Mononuclear cell (primary cell): ENCODE data around the gene GPRIN2. TPM values are rescaled to one million over a fixed set of nuclear protein-coding genes. Genes with fewer than 3 reads are reported as not detected.
"Not testable (repeated sequence)": the region's sequence is repeated elsewhere in the genome, so short reads cannot be mapped to it uniquely, and the experiment has no call there.

Source experiments
- H3K27me3 ChIP-seq: 2 replicates; pipeline ENCODE4 v1.6.0; 2011; ENCODE audit warnings: low read length, control low read depth; ENCODE audit not compliant: insufficient read depth
- H3K4me1 ChIP-seq: 2 replicates; pipeline ENCODE4 v1.5.1; 2011; ENCODE audit warnings: mild to moderate bottlenecking, low read length, control low read depth; ENCODE audit not compliant: insufficient read depth
- H3K4me3 ChIP-seq: 2 replicates; pipeline ENCODE4 v1.5.1; 2011; ENCODE audit warnings: mild to moderate bottlenecking, low read length, moderate library complexity
- H3K9me3 ChIP-seq: 2 replicates; pipeline ENCODE4 v1.5.1; 2011; ENCODE audit warnings: low read depth, mild to moderate bottlenecking, control low read depth, low read length
- total RNA-seq: library from RNA; depleted of rRNA; stranded (reverse); fragments of >200 nt; gene quantifications from one replicate; pipeline ENCODE4 v1.2.3, GENCODE V29; 2012

GPRIN2 gene
- total RNA-seq, 1 donor = not detected

GRCh38 chr10:46537309-46537708 is 19.1 kb downstream of the GPRIN2 start:
- H3K27me3 ChIP-seq = peaks cover 50% of the 10 kb centered on the region
- H3K4me3 ChIP-seq = no peak overlapping the region
- no peaks in the 10 kb centered on the region for H3K9me3 ChIP-seq
- no peaks in the 10 kb centered on the region for H3K4me1 ChIP-seq

GRCh38 chr10:46536781-46537180 is 19.7 kb downstream of the GPRIN2 start:
- Histone ChIP-seq H3K4me3 (no peak overlapping the region), H3K27me3 (peaks cover 46% of the 10 kb centered on the region), H3K4me1 (no peaks in the 10 kb centered on the region), H3K9me3 (no peaks in the 10 kb centered on the region)

DNA sequence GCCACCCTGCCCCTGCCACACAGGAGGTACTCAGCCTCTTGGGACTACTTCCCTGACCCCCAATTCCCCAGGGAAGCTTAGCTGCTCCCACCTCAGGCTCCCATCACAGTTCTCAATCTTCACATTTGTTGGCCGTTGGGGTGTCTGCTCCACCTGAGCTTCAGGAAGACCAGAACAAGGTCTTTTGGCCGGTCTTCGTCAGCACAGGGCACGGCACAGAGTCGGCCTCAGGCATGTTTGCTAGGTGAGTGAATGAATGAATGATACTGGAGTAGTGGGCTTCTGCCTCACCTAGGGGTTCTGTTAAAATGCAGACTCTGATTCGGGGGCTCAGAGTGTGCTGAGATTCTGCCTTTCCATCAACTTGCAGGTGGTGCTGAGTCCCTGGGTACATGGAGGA is 20.3 kb downstream of the GPRIN2 start:
- H3K9me3 ChIP-seq = no peaks in the 10 kb centered on the region

GRCh38 chr10:46534828-46535524 is 21.5 kb downstream of the GPRIN2 start:
- Histone ChIP-seq H3K4me3 (no peak overlapping the region), H3K9me3 (no peaks in the 10 kb centered on the region), H3K4me1 (no peaks in the 10 kb centered on the region), H3K27me3 (peaks cover 34% of the 10 kb centered on the region)

More for the DNA sequence above, 20.3 kb downstream of the GPRIN2 start:
- Histone ChIP-seq H3K27me3 (peaks cover 44% of the 10 kb centered on the region), H3K4me3 (no peak overlapping the region), H3K4me1 (no peaks in the 10 kb centered on the region)

DNA sequence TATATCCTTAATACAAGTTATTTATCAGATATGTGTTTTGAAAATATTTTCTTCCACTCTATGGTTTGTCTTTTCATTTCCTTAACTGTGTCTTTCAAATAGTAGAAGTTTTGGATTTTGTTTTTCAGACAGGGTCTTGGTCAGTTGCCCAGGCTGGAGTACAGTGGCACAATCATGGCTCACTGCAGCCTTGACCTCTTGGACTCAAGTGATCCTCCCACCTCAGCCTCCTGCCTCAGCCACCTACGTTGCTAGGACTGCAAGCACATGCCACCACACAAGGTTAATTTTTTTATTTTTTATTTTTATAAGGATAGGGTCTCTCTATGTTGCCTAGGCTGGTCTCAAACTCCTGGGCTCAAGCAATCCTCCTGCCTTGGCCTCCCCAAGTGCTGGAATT is 24.2 kb downstream of the GPRIN2 start:
- H3K4me1 ChIP-seq, H3K9me3 ChIP-seq, H3K27me3 ChIP-seq, H3K4me3 ChIP-seq: not testable (repeated sequence)

DNA sequence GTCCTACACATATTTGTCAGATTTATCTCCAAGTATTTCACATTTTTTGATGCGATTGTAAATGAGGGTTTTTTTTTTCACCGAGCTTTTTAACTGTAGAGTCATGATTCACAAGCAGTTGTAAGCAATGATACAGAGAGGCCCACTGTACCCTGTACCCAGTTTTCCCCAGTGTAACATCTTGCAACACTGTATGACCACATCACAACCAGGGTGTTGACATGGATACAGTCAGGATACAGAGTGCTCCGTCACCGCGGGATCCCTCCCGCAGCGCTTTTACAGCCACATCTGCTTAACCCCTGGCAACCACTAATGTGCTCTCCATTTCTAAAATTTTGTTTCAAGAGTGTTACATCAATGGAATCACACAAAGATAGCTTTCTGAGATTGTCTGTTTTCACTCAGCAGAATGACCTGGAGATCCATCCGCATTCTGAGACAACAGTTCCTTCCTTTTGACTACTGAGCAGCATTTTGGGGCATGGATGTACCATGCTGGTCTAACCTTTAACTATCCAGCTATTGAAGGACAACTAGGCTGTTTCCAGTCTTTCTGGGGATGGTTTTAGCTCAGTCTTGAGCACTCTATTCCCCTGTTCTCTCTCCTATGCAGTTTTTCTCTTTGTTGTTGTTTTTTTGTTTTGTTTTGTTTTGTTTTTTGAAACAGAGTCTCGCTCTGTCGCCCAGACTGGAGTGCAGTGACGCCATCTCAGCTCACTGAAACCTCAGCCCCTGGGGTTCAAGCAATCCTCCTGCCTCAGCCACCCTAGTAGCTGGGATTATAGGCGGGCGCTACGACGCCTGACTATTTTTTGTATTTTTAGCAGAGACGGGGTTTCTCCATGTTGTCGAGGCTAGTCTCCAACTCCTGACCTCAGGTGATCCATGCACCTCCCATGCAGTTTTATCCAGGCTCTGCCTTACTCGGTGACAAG is 25.9 kb downstream of the GPRIN2 start:
- no peak overlapping the region for H3K4me3 ChIP-seq
- H3K27me3 ChIP-seq = no peaks in the 10 kb centered on the region
- H3K9me3 ChIP-seq = no peaks in the 10 kb centered on the region
- no peaks in the 10 kb centered on the region for H3K4me1 ChIP-seq

GRCh38 chr10:46529742-46530141 is 26.7 kb downstream of the GPRIN2 start:
- not testable (repeated sequence) for H3K9me3 ChIP-seq, H3K4me1 ChIP-seq, H3K4me3 ChIP-seq, H3K27me3 ChIP-seq

GRCh38 chr10:46528675-46529615 is 27.5 kb downstream of the GPRIN2 start:
- Histone ChIP-seq H3K9me3 (no peaks in the 10 kb centered on the region), H3K27me3 (no peaks in the 10 kb centered on the region), H3K4me3 (no peak overlapping the region), H3K4me1 (no peaks in the 10 kb centered on the region)

DNA sequence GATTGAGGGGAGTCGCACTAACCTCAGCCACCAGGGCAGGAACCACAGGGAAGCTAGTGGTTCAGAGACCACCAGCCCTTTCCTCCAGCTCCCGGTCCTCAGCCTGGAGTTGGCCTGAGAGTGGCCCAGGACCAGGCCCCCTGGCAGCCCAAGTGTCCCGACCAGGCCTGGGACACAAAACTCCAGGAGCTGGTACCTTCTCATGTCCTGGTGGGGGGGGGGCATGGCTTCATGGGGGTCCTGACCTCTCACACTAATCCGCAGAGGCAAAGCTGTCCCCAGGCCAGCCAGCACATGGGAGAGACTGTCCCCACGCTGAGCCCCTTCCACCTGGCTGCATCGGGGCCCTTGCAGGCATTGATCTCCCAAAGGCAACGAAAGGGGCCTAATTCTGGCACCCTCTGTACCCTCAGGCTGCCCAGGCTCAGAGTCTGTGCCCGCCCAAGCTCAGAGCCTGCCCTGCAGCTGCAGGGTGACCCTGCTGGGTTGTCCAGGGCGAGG is 28.2 kb downstream of the GPRIN2 start:
- H3K4me3 ChIP-seq = no peak overlapping the region
- H3K4me1 ChIP-seq = no peaks in the 10 kb centered on the region
- no peaks in the 10 kb centered on the region for H3K27me3 ChIP-seq
- no peaks in the 10 kb centered on the region for H3K9me3 ChIP-seq

DNA sequence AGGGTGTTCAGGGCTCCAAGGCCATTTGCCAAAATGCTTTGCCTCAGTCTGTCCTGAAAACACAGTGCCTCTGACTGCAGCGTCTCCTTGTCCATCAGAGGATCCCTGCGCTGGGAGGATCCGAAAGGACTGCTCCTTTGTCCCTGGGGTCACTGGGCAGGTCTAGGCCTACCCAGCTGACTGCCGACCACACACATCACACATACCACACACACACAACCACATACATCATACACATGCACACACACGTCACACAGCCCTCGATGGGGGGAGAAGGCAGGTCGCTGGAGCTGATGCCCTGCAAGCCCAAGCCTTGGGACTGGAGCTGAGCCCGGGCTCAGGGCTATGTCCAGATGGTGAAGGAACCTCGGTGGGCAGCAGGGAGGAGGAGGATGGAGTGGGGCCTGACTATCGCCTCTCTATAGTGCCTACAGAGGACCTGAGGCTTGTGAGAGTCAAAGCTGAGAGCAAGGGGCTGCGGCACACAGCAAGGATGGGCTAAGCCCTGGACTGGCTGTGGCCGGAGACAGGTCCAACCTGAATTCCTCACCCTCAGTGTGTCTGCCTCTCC is 29.1 kb downstream of the GPRIN2 start:
- Histone ChIP-seq H3K27me3 (no peaks in the 10 kb centered on the region), H3K4me1 (no peaks in the 10 kb centered on the region), H3K4me3 (no peak overlapping the region), H3K9me3 (no peaks in the 10 kb centered on the region)

DNA sequence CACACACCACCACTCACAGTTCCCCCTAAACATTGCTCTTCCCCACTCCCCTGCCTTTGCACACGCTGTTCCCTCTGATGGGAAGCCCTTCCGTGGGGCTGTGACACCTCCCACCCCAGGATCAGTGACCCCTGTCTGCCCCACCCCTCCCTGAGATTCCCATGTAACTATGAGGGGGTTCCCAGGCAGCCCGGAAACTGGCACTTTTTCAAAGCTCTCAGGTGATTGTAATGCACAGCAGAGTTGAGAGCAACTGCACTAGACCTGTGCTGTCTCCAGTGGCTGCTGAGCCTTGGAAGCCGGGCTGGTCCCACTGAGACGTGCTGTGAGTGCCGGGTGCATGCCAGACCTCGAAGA is 29.8 kb downstream of the GPRIN2 start:
- H3K9me3 ChIP-seq = no peaks in the 10 kb centered on the region
- no peaks in the 10 kb centered on the region for H3K4me1 ChIP-seq
- no peak overlapping the region for H3K4me3 ChIP-seq
- H3K27me3 ChIP-seq = no peaks in the 10 kb centered on the region

- Histone ChIP-seq H3K4me1 (no peaks in the 10 kb centered on the region), H3K4me3 (no peak overlapping the region), H3K27me3 (no peaks in the 10 kb centered on the region), H3K9me3 (no peaks in the 10 kb centered on the region)
These were observed 30.4 kb downstream of the GPRIN2 start for GRCh38 chr10:46525824-46526681.

- Histone ChIP-seq H3K4me1 (no peaks in the 10 kb centered on the region), H3K9me3 (no peaks in the 10 kb centered on the region)
These were observed 31.2 kb downstream of the GPRIN2 start for GRCh38 chr10:46525177-46525823.

More at GRCh38 chr10:46525177-46525823, 31.2 kb downstream of the GPRIN2 start:
- no peak overlapping the region for H3K4me3 ChIP-seq
- no peaks in the 10 kb centered on the region for H3K27me3 ChIP-seq
